GM21717 (cell line): ENCODE results near the gene CTSC.
A peak's percentile ranks its signal among the peaks of the same experiment; 100 is the strongest.

ENCODE experiments used
- ATAC-seq: cut with Tn5 transposase; IDR thresholded peaks from one replicate; pipeline ENCODE4 v1.9.1; 2021; ENCODE audit warnings: mild to moderate bottlenecking, moderate library complexity; ENCODE audit not compliant: unreplicated experiment

Gene CTSC

GRCh38 chr11:88337181-88337986 lies at the start of gene CTSC:
TSS of gene CTSC (minus strand) at chr11:88337736. CDS start at chr11:88337672, 64 bp downstream.
- peak; percentile 92 for ATAC-seq

DNA sequence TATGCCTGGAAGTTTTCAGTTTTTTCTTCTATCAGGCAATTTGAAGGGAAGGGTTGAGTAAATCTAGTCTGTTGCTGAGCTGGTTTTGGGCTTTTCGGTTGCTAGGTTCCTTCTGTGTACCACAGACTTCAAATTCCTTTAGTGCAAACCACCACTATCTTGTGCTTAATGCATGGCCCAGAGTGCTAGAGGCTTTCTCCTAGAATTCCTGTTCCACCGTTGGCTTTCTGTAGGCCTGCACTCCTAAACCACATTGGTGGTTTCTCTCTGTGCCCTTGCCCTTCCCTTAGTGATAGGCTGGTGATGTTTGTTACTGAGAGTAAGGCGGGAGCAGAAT lies 47.1 kb upstream of the CTSC start:
- no peak for ATAC-seq

- no peak for ATAC-seq
These were observed 46.6 kb upstream of the CTSC start for GRCh38 chr11:88384004-88384668.

DNA sequence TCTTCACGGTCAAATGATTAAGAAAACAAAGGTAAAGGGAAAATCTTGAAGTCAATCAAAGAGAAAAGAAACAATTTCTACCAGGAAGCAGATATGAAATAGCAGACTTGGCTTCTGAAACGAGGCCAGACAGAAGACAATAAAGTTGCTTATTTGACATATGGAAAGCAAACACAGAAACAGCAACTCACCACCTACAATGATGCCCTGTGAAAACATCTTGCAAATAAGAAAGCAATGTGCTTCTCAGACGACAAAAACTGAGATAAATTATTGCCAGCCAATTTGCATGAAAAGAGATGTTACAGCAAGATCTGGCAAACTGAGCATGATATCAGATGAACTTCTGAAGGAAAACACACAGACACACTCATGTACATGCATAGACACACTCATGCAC lies 45.9 kb upstream of the CTSC start:
- no peak for ATAC-seq

GRCh38 chr11:88379130-88379529 lies 41.6 kb upstream of the CTSC start:
- ATAC-seq, result no peak

DNA sequence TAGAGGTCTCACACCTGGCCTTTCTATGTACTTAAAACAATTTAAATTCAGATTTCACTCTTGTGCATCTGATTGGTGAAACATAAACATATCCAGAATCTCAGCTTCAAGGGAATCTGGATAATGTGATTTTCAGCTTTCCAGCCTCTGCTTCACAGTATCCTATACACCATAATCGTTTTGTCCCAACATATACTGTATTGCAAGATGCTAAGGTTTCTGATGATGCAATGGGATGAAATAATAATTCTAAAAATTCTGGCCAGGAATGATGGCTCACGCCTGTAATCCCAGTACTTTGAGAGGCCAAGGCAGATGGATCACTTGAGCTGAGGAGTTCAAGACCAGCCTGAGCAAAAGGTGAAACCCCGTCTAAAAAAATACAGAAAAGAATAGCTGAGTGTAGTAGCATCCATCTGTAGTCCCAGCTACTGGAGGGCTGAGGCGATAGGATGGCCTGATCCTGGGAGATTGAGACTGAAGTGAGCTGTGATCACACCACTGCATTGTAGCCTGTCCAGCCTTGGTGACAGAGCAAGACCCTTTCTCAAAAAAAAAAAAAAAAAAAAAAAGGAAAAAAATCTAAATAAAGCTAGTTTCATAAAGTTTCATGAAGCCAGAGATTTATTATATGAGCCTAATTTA lies 41.0 kb upstream of the CTSC start:
- ATAC-seq, result no peak

DNA sequence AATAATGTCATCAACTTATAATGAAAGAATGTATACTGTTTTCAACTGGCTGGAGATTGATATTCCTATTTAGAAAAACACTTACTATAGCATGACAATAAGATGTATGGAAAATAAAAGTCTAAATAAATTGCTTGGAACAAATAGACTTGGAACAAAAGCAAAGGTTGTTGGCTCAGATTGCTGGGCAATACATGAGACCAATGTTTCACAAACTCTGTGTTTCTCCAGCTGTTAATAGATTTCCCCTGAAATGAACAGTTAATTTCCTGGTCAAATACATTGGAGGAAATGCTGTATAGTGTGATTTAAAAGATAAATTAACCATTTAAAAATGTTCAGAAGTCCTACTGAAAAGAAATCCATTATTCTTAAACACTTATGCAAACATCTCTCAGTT lies 40.1 kb upstream of the CTSC start:
- no peak for ATAC-seq

DNA sequence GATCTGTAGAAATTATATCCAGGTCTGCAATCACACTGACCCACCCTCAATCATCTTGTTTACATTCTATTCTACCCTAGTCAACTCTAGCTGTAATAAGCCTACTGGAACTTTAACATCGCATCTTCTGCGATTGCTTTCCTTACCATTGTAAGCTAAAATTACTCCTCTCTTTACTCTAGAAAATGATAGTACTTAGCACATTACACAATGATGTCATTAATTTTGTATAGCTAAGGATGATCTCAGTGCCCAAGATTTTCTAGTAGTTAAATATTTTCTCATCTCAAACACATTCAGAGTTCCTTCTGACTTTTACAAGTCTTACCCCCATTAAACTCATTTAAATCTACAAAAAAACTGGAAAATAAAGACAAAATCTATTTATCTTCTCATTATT lies 39.6 kb upstream of the CTSC start:
- ATAC-seq, result no peak

- no peak for ATAC-seq
These were observed 38.5 kb upstream of the CTSC start for GRCh38 chr11:88375927-88376470.

GRCh38 chr11:88370782-88371181 lies 33.2 kb upstream of the CTSC start:
- ATAC-seq, result no peak

GRCh38 chr11:88367310-88367709 lies 29.8 kb upstream of the CTSC start:
- ATAC-seq, result no peak

DNA sequence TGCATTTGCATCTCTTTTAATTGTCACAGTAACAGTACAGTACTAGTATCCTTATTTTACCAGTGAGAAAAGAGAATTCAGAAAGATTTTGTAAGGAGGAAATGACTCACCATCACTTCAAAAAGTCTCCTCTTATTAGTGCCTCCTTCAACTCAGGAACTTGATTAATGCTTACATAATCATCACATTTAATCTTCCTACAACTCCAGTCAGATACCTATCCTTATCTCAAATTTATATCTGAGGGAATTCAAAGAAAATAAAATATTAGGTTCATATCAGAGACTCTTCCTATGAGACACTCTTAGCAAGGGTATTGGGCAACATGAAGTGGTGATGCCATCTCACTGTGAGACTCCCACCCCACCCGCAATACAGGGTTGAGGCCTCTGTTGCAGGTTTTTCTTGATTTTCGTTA lies 26.1 kb upstream of the CTSC start:
- peak; percentile 37 for ATAC-seq

DNA sequence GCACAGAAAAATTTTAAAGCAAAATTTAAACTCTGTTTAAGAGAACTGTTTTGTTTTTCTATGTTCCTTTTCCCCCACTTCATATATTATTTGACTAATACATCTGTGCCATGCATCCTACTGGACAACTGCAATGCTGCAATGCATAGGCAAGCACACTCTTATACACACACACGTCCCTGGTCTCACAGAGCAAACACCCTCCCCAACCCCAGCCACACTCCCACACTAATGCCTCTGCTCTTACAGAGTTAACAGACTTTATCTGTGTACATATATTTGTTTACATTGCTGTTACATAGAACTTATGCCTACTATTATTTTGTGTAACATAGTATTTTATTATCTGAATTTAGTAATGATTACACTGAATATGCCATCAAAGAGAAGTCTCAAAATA lies 25.5 kb upstream of the CTSC start:
- no peak for ATAC-seq

DNA sequence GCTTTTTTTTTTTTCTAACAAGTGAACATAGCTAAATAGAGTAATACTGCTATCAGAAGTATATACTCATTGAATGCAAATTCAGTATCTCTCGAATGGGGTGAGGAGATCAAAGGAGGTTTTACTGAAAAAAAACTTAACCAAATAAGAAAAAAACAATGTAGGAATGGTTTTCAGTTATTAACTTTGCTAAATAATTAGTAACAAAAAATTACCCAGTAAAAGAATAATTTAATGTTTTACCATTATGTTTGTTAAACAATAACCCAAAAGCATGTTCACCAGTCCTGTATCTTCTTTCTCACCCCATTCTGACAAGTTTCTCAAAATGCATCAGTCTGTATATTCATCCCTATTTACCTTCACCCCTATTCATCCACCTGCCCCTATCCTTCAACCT lies 22.6 kb upstream of the CTSC start:
- ATAC-seq, result no peak

- peak; percentile 71 for ATAC-seq
These were observed 22.0 kb upstream of the CTSC start for GRCh38 chr11:88359541-88359940.

- ATAC-seq, result no peak
These were observed 21.6 kb upstream of the CTSC start for GRCh38 chr11:88359114-88359513.

DNA sequence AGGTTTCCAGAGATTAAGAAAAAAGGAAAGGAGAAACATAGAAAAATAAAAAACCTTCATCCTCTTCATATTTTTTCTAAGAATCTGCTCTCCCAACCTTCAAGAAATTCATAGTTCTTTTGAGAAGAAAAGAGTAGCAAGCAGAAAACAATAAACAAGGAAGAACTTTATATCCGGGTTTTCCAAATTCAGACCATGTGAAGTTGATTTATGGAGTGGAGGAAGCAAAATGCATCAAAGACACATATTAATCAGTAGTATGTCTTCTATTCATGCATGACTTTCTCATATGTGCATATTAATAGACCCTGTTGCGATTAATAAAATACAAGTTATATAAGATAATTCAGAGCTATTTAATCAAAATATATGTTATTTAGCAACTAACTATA lies 20.5 kb upstream of the CTSC start:
- ATAC-seq, result no peak

GRCh38 chr11:88357323-88358039 lies 19.9 kb upstream of the CTSC start:
- peak; percentile 72 for ATAC-seq

GRCh38 chr11:88355887-88356286 lies 18.4 kb upstream of the CTSC start:
- no peak for ATAC-seq

GRCh38 chr11:88354912-88355311 lies 17.4 kb upstream of the CTSC start:
- ATAC-seq, result peak; percentile 31

DNA sequence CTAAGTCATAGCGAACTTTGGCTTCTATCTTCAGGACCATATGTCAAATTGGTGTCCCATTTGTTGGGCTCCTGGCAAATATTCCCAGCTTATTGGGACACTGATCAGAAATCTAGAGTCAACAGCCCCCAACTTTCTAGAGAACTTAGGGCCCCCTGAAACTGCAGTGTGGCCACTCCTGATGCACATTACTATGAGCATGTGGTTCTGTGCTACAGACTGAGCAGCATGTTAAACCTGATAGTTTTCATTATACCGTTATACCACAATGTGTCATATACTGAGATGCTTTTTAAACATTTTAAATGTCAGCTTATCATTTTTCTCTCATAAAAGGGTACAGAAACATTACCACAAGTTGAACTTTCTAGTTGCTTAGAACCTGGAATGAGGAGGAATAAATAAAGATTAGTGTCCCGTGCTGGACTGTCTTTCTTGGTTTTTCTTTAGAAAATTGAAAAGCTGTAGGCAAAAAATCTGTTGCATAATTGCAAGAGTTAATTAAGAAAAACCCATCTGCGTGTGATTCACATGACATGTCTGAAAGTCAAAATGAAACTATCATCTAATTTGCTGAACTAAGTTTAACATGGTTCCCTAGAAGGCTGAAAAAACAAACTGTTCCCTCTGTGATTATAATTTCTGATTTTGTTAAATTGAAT lies 16.4 kb upstream of the CTSC start:
- peak; percentile 35 for ATAC-seq
